PC-9 (cell line): ENCODE results near the gene NOSIP. TPM values are rescaled to one million over a fixed set of nuclear protein-coding genes. Genes with fewer than 3 reads are reported as not detected.
A peak's percentile ranks its signal among the peaks of the same experiment; 100 is the strongest.

Experiments used
- BruUV-seq: library from RNA; stranded (reverse); fragments of 400-500 nt; replicated peaks from 2 replicates; lab custom pipeline; 2021; lab: Mats Ljungman, UMichigan
- CTCF ChIA-PET: fragments of 300-600 bp; sonication (Branson Sonifier 250); formaldehyde crosslinking; loops from one replicate; lab custom pipeline; 2022; ENCODE audit warnings: antibody characterized with exemption; lab: Charles Lee
- POLR2A ChIA-PET: fragments of 300-600 bp; sonication (Branson Sonifier 250); formaldehyde crosslinking; loops from one replicate; lab custom pipeline; 2022; ENCODE audit warnings: antibody characterized with exemption; ENCODE audit not compliant: unreplicated experiment; lab: Charles Lee
- DNase-seq, 2 experiments: peaks; one replicate each; pipeline versions ENCODE4 v3.0.0 to v3.0.0-alpha.2; 2015 to 2022; ENCODE audit warnings: mixed read lengths in 1 of 2
- H2AFZ ChIP-seq: fragments of 200-600 bp; sonication (generic); 2 replicates; pipeline ENCODE4 v1.8.1; 2017; ENCODE audit warnings: antibody characterized with exemption
- H3F3A ChIP-seq: fragments of 200-600 bp; sonication (generic); 2 replicates; pipeline ENCODE4 v1.8.1; 2017; ENCODE audit warnings: antibody characterized with exemption, mild to moderate bottlenecking, low read depth; ENCODE audit not compliant: insufficient read depth
- H3K27ac ChIP-seq: fragments of 200-600 bp; sonication (generic); 2 replicates; pipeline ENCODE4 v1.6.1; 2016; ENCODE audit warnings: mixed run types
- H3K27me3 ChIP-seq: fragments of 200-600 bp; sonication (generic); 2 replicates; pipeline ENCODE4 v1.6.1; 2016; ENCODE audit warnings: low read depth, mixed run types; ENCODE audit not compliant: insufficient read depth
- H3K36me3 ChIP-seq: fragments of 200-600 bp; sonication (generic); 2 replicates; pipeline ENCODE4 v1.6.1; 2016; ENCODE audit warnings: low read depth, mixed run types
- H3K4me1 ChIP-seq: fragments of 200-600 bp; sonication (generic); replicated peaks from 2 replicates; pipeline ENCODE4 v1.6.1; 2016; ENCODE audit warnings: mixed run types; ENCODE audit not compliant: insufficient read depth
- H3K4me2 ChIP-seq: fragments of 200-600 bp; sonication (generic); 2 replicates; pipeline ENCODE4 v1.6.1; 2017; ENCODE audit warnings: mixed run types
- H3K4me3 ChIP-seq: fragments of 200-600 bp; sonication (generic); 2 replicates; pipeline ENCODE4 v1.6.1; 2016; ENCODE audit warnings: mixed run types
- H3K79me2 ChIP-seq: fragments of 200-600 bp; sonication (generic); 2 replicates; pipeline ENCODE4 v1.6.1; 2017; ENCODE audit warnings: low read depth, mixed run types
- H3K9me2 ChIP-seq: fragments of 200-600 bp; sonication (generic); 2 replicates; pipeline ENCODE4 v1.8.1; 2017; ENCODE audit warnings: mild to moderate bottlenecking; ENCODE audit not compliant: insufficient read depth
- H3K9me3 ChIP-seq: fragments of 200-600 bp; sonication (generic); 2 replicates; pipeline ENCODE4 v1.8.1; 2016; ENCODE audit warnings: low read depth; ENCODE audit not compliant: insufficient read depth
- H4K20me1 ChIP-seq: fragments of 200-600 bp; sonication (generic); 2 replicates; pipeline ENCODE4 v1.8.1; 2017; ENCODE audit not compliant: insufficient read depth
- CTCF ChIP-seq: fragments of 200-600 bp; sonication (generic); conservative IDR thresholded peaks from 2 replicates; pipeline ENCODE4 v1.6.1; 2017; ENCODE audit warnings: mixed run types, antibody characterized with exemption, mild to moderate bottlenecking, moderate library complexity
- EZH2 ChIP-seq: fragments of 200-600 bp; sonication (generic); IDR thresholded peaks from 2 replicates; pipeline ENCODE4 v1.8.0; 2017; ENCODE audit warnings: antibody characterized with exemption, low read depth
- intact Hi-C: fragments of 100-400 bp; cut with micrococcal nuclease; formaldehyde crosslinking; loops from one replicate; pipeline ENCODE4 v1.10.0; 2022; ENCODE audit not compliant: unreplicated experiment
- total RNA-seq: library from RNA; stranded (reverse); gene quantifications from 2 replicates; pipeline ENCODE4 v1.2.3, GENCODE V29; 2021

Gene NOSIP
- total RNA-seq, 1 experiment from 2014 or later: 71.3 TPM

DNA sequence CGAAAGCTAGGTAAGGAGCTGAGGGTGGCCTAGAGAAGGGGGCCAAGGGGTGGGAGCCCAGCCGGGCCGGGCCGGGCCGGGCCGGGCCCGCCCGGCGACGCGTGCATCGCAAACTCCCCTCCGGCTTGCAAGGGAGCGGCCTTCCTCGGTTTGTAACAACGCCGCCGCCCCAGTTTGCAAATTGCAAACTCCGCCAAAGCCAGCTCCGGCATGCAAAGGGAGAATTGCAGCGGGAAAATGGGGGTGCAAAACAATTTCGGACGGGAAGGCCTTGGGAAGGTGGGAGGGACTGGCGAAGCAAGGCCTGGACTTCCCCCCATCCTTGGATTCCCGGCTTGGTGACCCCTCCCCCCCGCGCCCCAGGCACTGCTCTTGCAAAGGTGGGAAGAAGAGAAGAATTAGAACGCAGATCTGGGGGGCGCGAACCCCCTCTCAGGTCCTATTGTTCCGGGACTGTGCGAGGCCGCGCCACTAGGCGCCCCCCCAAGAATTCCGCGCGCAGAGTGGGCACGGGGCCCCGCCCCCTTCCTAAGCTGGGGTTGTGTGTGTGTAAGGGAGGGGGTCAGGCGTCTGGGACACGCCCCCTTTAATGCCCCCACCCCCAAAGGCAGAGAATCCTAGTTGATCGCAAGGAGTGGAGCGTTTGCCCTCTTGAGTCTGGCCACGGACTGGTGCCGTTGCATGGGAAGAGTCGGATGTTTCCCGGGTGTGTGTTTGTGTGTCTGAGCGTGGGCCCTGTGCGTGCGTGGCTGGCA, 11.6 kb upstream of the NOSIP start:
- ChIA-PET CTCF (interaction anchor here (0.6 to 0.7 kb wide), 2 partner anchors 33 to 74 kb away, joined by 6 to 13 read pairs; no protein-coding TSS in a partner anchor), POLR2A (interaction anchor here (0.6 to 1.7 kb wide), 5 partner anchors 11 to 599 kb away, joined by 3 to 22 read pairs (median 5); partner anchors contain the start of genes NOSIP, PRRG2 and RRAS)
- peak overlapping the region; percentile 95 for H3K4me2 ChIP-seq
- H3K27ac ChIP-seq: peak overlapping the region; percentile 36; the same call in 1 of the 2 replicates
- H3K36me3 ChIP-seq: no peaks in the 10 kb centered on the region
- peak overlapping the region; percentile 41; the same call in 1 of the 2 replicates for H2AFZ ChIP-seq
- no TSS peak for BruUV-seq
- peaks cover 18% of the 10 kb centered on the region for H4K20me1 ChIP-seq
- TF ChIP-seq EZH2 (no peak), CTCF (no peak)
- DNase-seq: peak; percentile 56 to 76
- H3K79me2 ChIP-seq: peaks cover 46% of the 10 kb centered on the region
- H3K27me3 ChIP-seq: no peaks in the 10 kb centered on the region
- no peaks in the 10 kb centered on the region for H3K9me2 ChIP-seq
- intact Hi-C loops: loop anchor here (2.0 kb wide), 2 partner anchors 73 to 285 kb away; partner anchors contain the start of genes AKT1S1, BCL2L12, IRF3 and TBC1D17
- H3K9me3 ChIP-seq: no peaks in the 10 kb centered on the region
- peak overlapping the region; percentile 89 for H3K4me3 ChIP-seq
- peaks cover 37% of the 10 kb centered on the region for H3F3A ChIP-seq
- H3K4me1 ChIP-seq: peaks cover 9% of the 10 kb centered on the region; the same call in 1 of the 2 replicates

DNA sequence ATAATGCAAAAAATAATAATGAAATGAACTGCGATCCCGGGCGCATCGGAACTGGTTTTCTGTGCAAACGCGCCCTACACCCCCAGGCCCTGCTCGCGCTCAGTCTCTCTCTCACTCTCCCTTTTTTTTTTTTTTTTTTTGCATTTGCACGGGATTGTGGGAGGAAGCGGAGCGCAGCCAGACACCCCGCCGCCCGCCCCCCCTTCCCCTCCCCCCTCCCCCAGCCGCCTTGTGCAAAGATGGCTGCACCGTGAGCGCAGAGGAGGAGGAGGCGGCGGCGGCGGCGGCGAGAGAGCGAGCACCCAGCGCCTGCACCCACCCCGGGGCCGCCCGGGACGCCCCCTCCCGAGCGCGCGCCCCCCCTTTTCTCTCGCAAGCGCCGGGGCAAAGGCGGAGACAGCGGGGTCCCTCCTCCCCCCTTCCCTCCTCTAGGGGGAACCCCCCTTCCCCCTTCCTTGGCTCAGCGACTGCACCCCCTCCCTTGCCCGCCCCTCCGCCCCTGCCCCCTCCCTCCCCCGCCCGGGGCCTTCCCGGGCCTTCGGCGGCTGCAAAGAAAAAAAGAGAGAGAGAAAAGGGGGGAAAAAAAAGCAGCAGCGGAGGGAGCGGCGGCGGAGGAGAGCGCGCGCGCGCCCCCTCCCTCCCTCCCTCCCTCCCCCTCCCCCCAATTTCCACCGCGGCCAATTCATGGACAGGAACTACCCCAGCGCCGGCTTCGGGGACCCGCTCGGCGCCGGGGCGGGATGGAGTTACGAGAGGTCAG, 10.8 kb upstream of the NOSIP start, which contains the start of gene PRR12:
PRR12 (plus strand) TSS at position 212 of the 760 bp plus-strand sequence; CDS start at position 685, 473 bp downstream.
- intact Hi-C loops: loop anchor here (1.0 to 2.0 kb wide), 4 partner anchors 11 to 286 kb away; partner anchors contain the start of genes AKT1S1, NOSIP, RRAS and TBC1D17
- Histone ChIP-seq H3K27ac (peak within 1 kb of the TSS; percentile 71), H3K79me2 (peaks cover 43% of the 10 kb centered on the region), H3K4me2 (peak within 1 kb of the TSS; percentile 99), H3K9me3 (no peaks in the 10 kb centered on the region), H3K27me3 (no peaks in the 10 kb centered on the region), H3K36me3 (no peaks in the 10 kb centered on the region), H4K20me1 (peaks cover 18% of the 10 kb centered on the region), H3K4me3 (peak within 1 kb of the TSS; percentile 89), H3K4me1 (peaks cover 9% of the 10 kb centered on the region; the same call in 1 of the 2 replicates), H3F3A (peaks cover 37% of the 10 kb centered on the region), H3K9me2 (no peaks in the 10 kb centered on the region), H2AFZ (peak within 1 kb of the TSS; percentile 85)
- TF ChIP-seq CTCF (no peak), EZH2 (no peak)
- peak; percentile 77 to 78 for DNase-seq
- POLR2A ChIA-PET: interaction anchor here (0.6 to 1.5 kb wide), 4 partner anchors 22 to 599 kb away, joined by 3 to 14 read pairs (median 4); partner anchors contain the start of gene RRAS
- CTCF ChIA-PET: interaction anchor here (0.6 kb wide), 2 partner anchors 34 to 79 kb away, joined by 3 to 6 read pairs; no protein-coding TSS in a partner anchor
- BruUV-seq: no TSS peak
